Activated CD4-positive, alpha-beta T cell treated with anti-CD3 and anti-CD28 coated beads for 48 hours (primary cell): Measurements from ENCODE around the gene PHACTR1.

Source experiments
- DNase-seq: peaks from one replicate; pipeline ENCODE4 v3.0.0-alpha.2; 2020

PHACTR1 gene

DNA sequence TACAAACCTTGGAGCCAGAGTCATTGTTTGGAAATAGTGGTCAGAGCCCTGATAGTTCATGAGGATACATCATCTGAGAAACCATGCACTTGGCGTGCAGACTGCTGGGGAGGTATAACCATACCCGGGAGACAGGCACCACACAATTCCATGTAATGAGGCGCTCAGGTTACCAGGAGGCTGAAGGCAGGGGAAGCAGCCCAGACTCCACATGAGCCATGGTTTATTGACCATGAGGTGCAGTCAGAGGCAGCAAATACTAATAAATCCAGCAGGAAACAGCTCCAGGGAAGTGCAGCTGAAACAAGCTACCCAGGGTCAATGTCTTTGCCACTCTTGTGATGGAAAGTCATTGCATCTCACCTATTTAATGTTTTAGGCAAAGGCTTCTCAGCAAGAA lies 455.7 kb downstream of the PHACTR1 start:
- no peak for DNase-seq

DNA sequence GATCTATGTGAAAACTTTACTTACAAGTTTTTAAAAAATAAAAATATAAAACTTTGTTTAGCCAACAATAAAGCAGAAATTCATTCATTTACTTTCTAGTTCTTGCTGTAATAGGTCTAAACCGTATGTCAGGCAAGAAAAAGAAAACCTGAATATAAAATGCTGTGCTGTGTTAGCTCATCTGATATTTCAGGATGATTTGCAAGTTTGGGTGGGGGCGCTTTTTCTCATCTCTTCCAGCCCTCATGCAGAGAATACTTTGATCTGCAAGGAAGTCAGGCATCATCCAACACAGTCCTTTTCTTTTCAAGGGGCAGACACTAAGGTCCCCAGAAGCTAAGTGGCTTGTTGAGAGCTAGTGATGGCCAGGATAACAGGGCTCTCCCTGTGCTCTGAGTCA lies 458.5 kb downstream of the PHACTR1 start:
- no peak for DNase-seq

DNA sequence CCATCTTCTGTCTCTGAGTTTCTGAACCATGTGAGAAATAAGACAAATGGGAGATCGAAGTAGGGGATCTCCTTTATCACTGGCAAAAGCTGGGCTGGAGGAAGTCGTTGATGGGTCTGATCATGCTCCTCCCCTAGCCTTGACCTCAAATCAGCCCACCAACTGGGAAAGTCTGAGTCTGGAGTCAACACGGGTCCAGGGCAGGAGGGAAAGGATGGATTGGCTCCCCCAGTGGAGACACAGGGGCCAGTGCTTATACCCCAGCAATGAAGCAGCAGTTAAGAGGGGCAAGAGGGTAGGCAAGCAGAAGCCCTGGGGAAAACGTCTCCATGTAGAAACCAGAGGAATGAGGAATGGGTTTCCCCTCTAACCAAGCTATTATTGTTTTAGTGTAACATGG lies 459.2 kb downstream of the PHACTR1 start:
- DNase-seq: no peak

DNA sequence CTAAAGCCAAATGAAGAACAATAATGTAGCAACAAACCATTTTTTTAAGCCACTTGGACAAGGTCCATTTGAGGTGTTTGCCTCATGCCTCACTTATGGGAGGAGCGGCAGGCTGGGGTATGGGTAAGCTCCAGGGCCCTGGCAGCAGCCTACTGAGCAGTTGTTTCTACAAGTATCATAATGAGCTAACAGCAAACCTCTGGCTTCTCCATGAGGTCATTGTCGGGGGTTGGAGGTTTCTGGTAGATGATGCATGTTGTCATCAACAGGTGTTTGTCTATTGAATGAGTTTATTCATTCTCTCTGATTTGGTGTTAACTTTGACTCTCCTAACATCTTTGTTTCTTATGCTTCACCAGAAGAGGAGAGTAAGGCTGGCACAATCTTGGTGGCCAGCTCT lies 461.1 kb downstream of the PHACTR1 start:
- DNase-seq: no peak

DNA sequence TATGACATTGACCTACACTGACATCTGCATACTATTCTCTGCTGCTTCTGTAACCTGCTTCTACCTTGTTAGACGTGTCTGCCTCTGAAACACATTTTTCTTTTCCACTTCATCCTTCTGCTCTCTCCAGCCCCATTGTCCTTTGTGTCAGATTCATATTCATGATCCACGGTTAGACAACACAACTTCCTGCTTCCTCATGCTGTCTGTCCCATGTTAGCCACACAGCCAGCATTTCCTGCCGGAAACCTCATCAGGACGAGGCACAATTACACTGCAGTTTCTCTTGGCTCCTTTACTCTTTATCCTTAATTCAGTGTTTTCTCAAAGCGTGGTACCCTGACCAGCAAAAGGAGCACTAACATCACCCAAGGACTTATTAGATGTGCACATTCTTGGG lies 461.5 kb downstream of the PHACTR1 start:
- no peak for DNase-seq

- no peak for DNase-seq
Observed at GRCh38 chr6:13180538-13180937, 464.0 kb downstream of the PHACTR1 start.

- DNase-seq: no peak
Observed at GRCh38 chr6:13181393-13181792, 464.8 kb downstream of the PHACTR1 start.

- no peak for DNase-seq
Observed at GRCh38 chr6:13183415-13184088, 467.0 kb downstream of the PHACTR1 start.

GRCh38 chr6:13184089-13184468 lies 467.5 kb downstream of the PHACTR1 start:
- no peak for DNase-seq

DNA sequence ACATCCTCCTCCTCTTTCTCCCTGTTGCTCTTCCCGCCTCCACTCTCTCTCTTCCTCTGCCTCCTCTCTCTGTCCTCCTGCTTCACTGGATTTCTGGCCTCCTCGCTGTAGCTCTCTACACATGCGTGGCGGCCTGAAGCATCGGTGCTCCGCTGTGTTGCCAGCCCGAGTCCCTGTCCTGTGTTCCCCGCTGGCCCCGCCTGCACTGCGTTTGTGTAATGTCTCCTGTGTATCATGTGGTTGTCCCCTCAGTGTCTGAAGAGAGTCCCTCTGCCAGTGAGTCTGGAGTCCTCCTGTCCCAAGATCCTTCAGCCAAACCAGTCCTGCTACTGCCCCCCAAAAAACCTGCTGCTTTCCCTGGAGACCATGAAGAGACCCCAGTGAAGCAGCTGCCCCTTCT lies 468.0 kb downstream of the PHACTR1 start:
- DNase-seq: no peak

DNA sequence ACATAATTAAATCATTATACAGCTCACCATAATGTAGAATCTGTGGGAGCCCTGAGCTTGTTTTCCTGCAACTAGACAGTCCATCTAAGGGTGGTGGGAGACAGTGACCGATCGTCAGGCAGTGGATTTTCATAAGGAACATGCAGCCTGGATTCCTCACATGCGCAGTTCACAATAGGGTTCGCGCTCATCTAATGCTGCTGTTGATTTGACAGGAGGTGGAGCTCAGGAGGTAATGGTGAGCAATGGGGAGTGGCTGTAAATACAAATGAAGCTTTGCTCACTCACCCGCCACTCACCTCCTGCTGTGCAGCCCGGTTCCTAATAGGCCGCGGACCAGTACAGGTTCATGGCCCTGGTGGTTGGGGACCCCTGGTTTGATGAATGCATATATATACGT lies 470.3 kb downstream of the PHACTR1 start:
- DNase-seq: no peak

DNA sequence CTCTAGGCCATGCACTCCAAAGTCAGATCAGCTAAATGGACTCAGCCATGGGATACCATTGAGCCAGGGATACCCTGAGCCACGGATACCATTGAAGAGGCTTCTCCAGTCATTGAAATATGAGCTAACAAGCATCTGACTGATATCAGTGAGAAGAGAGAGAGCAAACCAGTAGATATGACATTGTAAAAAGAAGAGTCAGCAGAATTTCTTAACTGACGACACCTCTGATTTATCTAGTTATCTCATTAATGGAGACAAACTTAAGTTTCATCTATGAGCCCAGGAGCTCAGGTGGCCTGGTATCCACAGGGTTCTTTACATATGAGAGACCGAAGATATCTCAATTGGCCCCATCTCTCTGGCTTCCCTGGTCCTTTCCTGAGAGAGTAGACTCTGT lies 471.1 kb downstream of the PHACTR1 start:
- DNase-seq: no peak

DNA sequence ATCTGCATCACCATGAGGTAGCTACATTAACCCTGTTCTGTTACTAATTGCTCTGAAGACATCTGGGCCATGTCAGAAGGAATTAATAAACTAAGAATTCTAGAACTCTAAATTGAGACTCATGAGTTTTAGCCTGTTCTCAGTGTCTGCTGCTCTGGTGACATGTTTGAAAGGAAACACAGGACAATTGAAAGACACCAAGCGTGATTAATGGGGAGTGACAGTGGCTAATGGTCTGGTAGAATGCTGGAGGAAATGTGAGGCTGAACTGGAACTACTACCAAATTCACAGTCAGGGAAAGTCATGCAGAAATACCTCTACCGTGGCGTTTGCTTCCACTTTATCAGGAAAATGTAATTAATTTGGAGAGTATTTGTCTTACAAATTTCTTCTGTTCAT lies 471.7 kb downstream of the PHACTR1 start:
- no peak for DNase-seq

DNA sequence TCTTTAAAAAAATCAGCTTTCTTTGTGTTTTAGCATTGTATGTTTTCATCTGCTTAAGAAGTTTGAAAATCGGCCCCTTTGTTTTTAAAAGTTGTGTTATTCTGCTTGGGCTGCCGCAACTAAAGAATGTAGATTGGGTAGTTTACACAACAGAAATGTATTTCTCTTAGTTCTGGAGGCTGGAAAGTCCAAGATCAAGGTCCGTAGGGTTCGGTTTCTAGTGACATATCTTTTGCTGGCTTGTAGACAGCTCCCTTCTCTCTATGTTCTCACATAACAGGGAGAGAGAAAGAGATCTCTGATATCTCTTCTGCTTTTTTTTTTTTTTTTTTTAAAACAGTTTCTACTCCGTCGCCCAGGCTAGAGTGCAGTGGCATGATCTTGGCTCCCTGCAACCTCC lies 473.1 kb downstream of the PHACTR1 start:
- DNase-seq: no peak

DNA sequence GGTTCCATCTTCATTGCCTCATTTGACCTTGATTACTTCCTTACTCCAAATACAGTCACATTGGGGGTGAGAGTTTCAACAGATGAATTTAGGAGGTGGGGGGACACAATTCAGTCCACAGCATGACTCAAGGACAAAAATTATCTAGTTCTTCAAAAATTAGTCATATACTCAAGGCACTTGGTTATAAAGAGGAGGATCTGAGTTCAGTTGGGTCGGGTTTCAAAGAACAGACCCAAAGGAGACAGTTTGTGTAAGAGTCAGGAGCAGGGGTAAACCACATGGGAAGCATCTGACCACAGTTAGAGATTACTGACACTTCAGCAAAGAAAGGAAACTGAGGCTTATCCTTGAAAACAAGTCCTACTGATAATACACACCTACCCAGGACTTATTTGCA lies 473.8 kb downstream of the PHACTR1 start:
- no peak for DNase-seq

GRCh38 chr6:13191461-13191860 lies 474.9 kb downstream of the PHACTR1 start:
- no peak for DNase-seq

GRCh38 chr6:13194852-13195251 lies 478.3 kb downstream of the PHACTR1 start:
- DNase-seq: peak; percentile 25

- no peak for DNase-seq
Observed at GRCh38 chr6:13195803-13196202, 479.2 kb downstream of the PHACTR1 start.

DNA sequence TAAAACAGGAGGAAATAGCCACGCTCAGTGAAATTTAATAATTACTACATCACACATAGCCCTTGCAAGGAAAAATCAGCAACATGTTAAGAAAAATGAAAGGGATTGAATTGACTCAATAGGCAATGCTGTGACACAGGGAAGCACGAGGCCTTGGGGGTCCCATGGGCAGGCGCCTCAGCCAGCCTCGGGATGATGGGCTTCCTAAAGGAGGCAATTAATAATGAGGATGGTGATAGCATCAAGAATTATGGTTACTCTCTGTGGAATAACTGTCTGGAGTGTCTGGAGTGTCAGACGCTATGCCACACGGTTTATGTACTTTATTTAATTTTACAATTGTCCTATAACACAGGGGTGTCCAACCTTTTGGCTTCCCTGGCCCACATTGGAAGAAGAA lies 481.6 kb downstream of the PHACTR1 start:
- DNase-seq: no peak

DNA sequence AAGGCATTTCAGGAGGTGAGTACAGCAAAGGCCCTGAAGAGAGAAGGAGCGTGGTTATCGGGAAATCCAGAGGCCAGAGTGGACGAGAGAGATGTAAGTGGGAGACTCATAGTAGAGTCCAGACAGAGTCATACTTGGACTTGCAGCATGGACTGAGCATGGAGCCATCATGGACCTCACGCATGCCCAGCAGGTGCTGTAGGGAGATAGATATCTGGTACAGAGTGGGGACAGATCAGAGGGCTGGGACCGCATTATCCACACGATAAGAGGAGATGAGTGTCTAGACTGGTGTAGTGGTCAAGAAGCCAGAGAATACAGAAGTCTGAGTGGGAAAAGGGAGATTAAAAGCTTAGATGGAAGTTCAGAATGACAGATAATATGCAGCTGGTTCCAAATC lies 484.8 kb downstream of the PHACTR1 start:
- no peak for DNase-seq

- DNase-seq: no peak
Observed at GRCh38 chr6:13203145-13203544, 486.6 kb downstream of the PHACTR1 start.

DNA sequence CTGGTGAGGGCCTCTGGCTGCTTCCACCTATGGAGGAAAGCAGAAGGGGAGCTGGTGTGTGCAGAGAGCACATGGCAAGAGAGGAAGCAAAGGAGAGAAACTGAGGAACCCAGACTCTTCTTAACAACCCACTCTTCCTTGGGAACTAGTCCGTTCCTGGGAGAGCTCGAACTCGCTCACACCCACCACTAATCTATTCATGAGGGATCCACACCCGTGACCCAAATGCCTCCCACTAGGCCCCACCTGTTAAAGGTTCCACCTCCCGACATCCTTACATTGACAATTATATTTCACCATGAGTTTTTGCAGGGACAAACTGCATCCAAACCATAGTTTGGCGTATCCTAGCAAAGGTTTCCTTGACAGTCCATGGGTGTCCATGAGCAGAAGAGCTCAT lies 488.5 kb downstream of the PHACTR1 start:
- no peak for DNase-seq

- DNase-seq: no peak
Observed at GRCh38 chr6:13212096-13212495, 495.5 kb downstream of the PHACTR1 start.

DNA sequence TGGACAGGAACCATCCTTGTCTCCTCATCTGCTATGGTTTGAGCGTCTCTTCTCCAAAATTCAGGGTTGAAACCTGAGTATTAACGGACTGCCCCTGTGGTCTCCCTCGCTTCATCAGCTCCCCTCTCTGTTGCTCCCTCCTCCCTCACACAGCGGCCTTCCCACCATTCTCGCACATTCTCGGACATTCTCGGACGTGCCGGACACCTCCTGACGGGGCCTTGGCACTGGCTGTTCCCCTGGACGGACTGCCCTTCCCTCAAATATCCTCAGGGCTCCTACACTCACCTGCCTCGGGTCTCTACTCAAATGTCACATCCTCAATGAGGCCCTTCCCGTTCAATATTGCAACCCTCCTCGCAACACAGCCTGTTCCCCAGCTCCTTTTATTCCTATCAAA lies 496.0 kb downstream of the PHACTR1 start:
- DNase-seq: no peak

- no peak for DNase-seq
Observed at GRCh38 chr6:13215390-13215789, 498.8 kb downstream of the PHACTR1 start.
